Stomach (tissue), 4 donors: ENCODE data around the gene FBXL16.

ENCODE experiments used
- EP300 ChIP-seq: sonication (generic); formaldehyde crosslinking; IDR thresholded peaks from one replicate; pipeline ENCODE4 v1.6.1; 2017; ENCODE audit warnings: antibody characterized with exemption
- POLR2A ChIP-seq, 4 donors: fragments of 450-650 bp; IDR thresholded peaks; one replicate each; pipeline ENCODE4 v1.6.1; 2016; ENCODE audit warnings: antibody characterized with exemption in 4 of 4, control low read depth in 2 of 4, mild to moderate bottlenecking in 1 of 4, moderate library complexity in 1 of 4
- POLR2AphosphoS5 ChIP-seq, 3 donors: sonication (generic); formaldehyde crosslinking; IDR thresholded peaks; one replicate each; pipeline ENCODE4 v1.6.1; 2016; ENCODE audit warnings: antibody characterized with exemption in 3 of 3
- TF ChIP-seq, protein P1 (sequence below), 7 experiments: fragments of 450-650 bp in 4 of 7; fragments of 200-600 bp in 3 of 7; sonication (generic) in 3 of 7; IDR thresholded peaks; one replicate each; pipeline ENCODE4 v1.5.1; 2016 to 2019; ENCODE audit warnings: antibody characterized with exemption in 7 of 7, control low read depth in 2 of 7, mild to moderate bottlenecking in 1 of 7

DNA sequence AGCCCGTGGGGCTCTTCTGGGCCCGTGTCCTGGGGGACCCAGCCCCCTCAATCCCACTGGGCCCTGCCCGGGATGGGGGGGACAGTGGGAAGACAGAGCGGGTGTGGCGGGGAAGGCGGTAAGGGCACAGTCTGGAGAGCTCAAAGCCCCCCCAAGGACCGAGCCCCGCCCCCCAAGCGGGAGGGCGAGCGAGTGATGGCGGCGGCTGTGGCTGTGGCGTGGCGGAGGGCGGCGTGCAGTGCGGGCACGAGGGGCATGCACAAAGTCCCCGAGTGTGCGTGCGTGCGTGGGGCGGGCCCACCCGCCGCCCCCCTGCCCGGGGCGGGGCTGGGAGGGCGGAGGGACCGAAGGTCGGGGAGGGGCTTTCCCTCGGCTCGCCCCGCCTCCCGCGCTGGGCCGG is 11.8 kb downstream of the FBXL16 start:
- TF ChIP-seq, protein P1, sequence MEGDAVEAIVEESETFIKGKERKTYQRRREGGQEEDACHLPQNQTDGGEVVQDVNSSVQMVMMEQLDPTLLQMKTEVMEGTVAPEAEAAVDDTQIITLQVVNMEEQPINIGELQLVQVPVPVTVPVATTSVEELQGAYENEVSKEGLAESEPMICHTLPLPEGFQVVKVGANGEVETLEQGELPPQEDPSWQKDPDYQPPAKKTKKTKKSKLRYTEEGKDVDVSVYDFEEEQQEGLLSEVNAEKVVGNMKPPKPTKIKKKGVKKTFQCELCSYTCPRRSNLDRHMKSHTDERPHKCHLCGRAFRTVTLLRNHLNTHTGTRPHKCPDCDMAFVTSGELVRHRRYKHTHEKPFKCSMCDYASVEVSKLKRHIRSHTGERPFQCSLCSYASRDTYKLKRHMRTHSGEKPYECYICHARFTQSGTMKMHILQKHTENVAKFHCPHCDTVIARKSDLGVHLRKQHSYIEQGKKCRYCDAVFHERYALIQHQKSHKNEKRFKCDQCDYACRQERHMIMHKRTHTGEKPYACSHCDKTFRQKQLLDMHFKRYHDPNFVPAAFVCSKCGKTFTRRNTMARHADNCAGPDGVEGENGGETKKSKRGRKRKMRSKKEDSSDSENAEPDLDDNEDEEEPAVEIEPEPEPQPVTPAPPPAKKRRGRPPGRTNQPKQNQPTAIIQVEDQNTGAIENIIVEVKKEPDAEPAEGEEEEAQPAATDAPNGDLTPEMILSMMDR (IDR thresholded peaks at IDR 0.05), result no peak
- no peak for TF ChIP-seq POLR2A (IDR thresholded peaks at IDR 0.05)
- no peak for TF ChIP-seq EP300
- TF ChIP-seq POLR2AphosphoS5 (IDR thresholded peaks at IDR 0.05), result no peak
